HG02973 (cell line): ENCODE data around the gene NFASC.

Experiments used
- ATAC-seq: cut with Tn5 transposase; IDR thresholded peaks from one replicate; pipeline ENCODE4 v1.9.1; 2021; ENCODE audit warnings: moderate library complexity; ENCODE audit not compliant: unreplicated experiment

Gene NFASC

DNA sequence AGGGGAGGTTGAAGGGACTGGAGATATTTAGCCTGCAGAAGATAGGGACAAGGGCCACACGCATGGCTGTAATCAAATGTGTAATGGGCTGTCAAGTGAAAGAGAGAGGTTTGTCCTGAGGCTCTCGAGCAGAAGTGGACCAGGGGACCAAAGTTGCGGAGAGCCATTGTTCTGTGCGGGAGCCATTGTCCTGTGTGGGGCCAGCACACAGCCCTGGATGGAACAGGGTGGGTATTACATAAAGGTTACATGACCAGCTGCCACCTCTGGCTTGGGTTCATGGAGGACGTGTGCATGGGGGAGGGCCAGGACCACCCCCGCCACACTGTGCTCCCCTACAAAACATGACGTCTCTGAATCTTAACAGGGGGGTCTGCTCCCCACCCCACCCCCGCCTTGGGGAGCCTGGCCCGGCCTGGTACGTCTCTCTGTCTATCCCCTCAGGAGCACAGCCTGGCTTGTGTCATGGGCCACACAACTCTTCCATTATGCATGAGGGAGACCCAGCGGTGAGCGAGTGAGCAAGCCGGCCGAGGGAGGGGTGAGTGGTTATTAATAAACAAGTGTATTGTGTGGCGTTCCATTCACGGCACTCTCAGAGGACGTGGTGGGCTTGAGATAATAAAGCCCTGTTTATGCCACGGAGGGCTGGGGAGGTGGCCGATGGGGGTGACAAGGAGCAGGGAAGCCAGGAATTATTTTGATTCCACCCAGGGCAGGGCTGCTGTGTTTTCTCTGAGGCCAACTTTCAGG lies at the start of gene NFASC:
NFASC (plus strand) TSS at position 703 of the 753 bp plus-strand sequence. CDS start 73,454 bp downstream, outside the sequence.
- ATAC-seq = no peak

DNA sequence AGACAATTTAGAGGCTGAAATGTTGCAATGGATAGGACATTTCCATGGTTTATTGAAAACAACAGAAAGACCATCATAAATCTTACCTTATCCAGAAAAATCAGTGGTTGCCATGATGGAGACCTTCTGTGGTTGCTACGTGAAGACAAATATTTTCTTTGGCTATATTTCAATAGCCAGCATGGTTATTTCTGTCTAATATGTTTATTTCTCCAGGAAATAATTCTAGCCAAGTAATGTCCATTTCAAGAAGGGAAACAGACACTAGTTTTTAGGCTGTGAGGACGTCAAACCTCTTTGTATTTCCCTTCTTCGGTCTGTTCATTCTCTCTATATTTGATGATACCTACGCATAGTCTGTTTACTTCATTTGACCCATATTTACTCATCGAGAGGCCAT lies 49.2 kb upstream of the NFASC start:
- no peak for ATAC-seq

DNA sequence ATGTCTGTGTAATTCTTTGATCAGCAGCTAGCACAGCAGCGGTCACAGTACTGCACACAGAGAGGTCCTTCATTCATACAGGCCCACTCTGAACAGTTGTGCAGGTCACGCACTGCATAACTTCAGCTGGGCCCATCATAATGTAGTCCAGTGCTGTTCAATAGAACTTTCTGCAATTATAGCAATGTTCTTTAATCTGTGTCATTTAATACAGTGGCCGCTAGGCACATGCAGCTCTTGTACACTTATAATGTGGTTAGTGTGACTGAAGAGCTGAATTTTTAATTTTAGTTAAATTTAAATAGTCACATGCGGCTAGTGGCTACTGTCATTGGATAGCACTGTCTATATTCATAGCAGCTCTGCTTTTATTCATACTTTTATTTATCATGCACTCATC lies 48.7 kb upstream of the NFASC start:
- no peak for ATAC-seq

DNA sequence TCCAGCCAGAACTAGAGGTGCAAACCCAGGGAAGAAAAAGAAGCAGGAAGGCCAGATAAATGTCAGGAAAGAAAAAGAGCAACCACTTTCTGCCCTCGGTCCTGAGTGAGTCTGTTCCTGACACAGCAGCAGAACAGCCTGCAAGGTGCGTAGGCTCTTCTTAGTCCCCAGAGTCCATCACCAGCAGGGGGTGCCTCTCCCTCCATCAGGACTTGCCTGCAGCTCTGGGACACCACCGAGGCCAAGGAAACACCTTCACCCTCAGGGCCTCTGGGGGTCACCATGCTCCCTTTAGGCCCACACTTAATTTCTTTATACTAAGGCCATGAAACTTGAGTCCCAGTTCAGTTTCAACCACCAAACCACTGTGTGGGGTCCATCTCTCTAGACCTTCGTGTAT lies 43.7 kb upstream of the NFASC start:
- ATAC-seq = no peak

DNA sequence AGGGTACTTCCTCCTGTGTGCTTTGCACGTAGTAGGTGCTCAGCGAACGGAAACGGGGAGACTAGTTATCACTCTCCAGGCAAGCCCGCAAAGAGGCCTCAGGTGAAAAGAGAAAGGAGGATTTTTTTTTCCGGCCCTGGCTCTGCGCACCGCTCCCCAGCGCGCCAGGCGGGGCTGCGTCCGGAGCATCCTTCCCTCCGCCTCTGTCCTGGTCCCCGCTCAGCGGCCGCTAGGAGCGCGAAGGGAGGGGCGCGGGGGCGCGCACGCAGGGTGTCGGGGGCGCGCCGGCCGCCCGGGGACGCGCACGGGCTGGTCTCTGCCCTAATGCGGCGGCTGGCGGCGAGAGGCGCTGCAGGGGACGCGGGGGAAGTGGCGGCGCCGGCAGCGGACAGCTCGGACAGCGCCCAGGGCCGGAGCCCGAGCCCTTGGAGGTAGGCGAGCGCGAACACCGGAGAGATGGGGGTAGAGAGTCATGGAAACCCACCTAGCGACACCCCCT lies 42.3 kb upstream of the NFASC start:
- ATAC-seq = no peak

DNA sequence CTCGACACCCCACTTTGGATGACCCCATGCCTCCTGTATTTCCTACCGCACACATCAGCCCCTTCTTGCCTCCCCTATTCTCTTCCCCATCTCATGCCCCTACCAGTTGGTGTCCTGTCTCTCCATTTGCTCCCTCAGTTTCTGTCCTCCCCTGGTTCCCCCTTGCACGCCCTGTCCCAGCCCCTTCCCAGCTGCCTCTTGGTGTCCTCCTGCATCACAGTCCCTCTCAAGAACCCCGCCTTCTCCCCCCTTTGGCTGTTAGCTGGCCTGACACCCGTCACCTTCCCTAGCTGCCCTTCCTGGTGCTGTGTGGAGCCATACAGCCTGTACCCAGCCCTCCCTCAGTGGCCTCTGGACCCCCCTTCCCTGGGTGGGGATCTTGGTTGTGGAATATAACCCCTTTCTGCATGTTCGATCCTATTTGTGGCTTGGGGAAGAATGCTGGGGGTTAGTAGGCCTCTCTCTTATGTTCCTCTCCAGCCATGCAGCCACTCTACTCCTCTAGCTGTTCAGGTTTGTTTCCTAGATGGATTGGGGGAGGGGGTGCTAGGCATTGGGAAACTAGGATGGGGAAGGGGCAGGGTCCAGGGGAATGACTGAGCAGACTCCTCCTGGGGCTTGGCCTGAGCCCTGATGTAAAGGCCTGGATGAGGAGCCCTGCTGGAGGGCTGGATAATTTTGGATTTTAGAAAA lies 41.4 kb upstream of the NFASC start:
- no peak for ATAC-seq

DNA sequence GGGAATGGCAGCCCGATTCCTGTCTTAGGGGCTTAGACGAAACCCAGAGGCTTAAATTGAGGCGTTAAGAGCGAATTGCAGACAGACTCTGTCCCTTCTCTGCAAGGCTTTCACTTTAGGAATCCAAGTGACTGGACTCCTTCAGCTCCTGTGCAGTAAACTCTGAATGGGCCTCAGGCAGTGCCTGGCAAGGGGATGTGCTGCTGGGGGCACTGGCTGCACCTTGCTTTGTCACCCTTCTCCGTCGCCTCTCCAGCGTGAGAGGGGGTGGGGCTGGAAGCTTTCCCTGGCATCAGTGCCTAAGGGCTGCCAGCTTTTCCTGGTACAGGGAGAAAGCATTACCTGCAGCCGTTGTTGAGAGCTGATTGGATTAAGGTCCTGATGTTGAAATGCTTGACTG lies 39.9 kb upstream of the NFASC start:
- no peak for ATAC-seq

DNA sequence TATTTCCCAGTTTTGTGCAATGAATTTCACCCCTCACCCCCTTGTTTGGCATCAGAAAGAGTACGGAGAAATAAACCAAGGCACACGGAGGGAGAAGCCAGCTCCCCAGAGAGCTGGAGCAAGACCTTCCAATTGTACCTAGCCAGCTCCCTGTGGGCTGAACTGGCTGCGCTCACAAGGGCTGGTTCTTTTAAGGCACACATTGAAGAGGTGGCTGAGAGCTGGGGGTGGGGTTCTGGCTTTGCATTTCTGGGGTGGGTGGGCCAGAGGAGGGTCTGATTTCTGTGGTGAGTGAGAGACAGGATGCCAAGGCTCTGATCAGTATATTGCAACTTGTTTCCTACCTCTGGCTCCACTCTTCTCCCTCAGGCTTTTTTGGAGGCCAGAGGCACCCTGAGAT lies 39.5 kb upstream of the NFASC start:
- ATAC-seq = no peak

DNA sequence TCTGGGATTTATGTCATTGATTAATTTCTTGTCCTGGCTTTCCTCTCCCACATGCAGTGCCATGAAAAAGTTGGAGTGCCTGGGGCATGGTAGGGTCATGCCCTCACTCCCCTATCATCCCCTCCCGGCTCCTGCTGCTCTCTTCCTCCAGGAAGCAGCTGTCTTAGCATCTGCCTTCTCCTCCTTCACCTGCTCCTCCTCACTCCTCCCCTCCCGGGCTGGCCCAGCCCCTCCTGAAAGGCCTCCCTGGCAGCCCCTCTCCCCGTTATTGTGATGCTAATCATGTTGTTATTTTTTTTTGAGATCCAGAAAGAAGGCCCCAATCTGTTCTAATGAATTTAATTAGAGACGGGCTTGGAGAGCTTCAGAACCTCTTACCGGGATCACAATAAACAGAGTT lies 36.3 kb upstream of the NFASC start:
- no peak for ATAC-seq

DNA sequence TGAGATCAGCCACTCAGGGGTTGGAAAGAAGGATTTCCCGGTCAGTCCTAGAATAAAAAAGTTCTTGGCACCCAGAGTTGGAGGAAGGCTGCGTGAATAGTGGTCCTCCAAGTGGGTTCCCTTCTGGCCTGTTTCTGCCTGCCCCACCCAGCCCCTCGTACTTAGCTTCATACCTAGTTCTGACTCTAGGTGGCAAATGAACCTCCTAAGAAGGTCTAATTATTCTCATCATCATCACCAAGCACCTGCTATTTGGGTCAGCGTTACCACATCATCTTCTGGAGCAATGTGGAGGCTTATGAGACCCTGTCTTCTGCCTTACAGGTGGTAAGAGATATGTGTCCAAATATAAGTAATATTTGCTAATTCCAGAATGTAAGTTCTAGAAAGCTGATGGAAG lies 35.9 kb upstream of the NFASC start:
- no peak for ATAC-seq

DNA sequence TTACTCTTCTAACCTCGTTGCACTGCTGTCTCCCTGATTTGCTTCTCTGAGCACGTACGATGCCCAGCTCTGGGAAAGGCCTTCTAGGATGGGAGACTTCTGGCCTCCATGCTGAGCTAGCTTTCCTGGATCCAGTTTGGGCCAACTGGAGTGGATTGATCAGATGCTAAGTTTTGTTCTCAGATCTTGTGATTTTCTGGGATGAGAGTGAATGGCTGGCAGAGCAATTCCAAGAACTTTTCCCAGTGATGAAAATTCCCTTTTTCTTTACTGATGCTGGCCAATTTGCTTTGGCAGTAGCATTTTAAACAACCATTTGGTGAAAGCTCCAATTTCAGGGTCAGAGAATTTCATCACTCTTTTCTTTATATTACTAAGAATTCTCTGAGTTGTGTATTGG lies 34.9 kb upstream of the NFASC start:
- ATAC-seq = no peak

DNA sequence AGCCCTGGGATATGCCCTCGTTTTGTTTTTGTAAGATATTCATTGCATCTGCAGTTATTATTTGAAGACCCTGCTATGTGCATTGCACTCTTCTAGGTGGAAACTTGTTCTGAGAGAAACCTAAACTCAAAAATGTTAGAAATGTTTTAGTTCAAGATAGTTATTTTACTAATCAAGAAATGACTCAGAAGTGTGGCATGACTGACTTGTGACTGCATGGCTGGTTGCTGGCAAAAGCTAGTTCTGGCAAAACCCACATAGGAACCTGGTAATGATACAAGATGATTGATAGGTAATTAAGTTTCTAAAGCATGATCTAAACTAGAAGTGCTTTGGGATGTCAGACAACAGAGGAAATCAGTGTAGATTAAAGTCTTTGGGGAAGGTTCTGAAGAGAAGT lies 33.8 kb upstream of the NFASC start:
- ATAC-seq = no peak

DNA sequence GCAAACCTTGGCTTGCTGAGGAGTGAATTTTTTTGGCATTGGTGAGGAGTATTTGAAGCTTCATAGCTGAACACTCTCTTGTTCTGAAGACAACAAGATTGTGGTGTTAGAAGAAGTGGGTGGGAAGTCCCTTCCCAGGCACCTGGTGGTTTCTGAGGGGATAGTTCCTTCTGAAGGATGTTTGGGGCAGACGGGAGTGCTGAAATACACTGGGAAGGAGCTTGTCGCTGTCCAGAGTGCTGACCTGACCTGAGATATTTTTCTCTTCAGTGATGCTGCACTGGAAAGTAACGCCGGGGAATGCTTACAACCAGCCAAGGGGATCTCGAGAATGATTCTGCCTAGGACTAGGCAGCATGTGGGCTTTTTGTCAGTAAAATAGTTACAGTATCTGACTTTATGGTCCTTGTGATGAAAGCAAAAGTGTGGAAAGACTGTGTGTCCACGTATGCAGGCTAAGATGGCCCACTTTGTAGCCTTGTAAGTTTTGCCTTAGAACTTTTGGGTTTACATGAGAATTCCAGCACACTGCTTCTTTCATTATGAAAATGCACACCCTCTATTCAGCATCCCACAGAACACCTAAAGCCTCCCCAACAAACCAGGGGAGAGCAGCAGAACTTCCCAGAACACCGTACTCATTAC lies 33.1 kb upstream of the NFASC start:
- no peak for ATAC-seq

DNA sequence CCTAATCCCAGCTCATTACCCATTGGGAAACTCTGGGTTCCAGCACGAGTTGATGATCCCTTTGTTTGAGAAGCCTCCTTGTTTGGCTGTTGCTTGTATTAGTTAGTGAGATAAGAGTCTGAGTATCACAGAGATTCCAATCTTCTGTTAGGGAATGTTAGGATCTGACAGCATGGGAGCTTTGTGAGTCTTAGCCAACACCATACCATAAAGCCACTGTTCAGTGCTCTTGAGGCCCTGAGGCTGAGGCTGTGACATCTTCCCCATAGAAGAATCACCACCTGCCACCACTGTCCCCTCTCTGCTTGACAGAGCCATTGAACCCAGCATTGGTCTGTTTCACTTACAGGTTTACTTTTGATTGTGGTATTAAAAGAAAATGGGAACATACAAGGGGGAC lies 29.3 kb upstream of the NFASC start:
- ATAC-seq = no peak

DNA sequence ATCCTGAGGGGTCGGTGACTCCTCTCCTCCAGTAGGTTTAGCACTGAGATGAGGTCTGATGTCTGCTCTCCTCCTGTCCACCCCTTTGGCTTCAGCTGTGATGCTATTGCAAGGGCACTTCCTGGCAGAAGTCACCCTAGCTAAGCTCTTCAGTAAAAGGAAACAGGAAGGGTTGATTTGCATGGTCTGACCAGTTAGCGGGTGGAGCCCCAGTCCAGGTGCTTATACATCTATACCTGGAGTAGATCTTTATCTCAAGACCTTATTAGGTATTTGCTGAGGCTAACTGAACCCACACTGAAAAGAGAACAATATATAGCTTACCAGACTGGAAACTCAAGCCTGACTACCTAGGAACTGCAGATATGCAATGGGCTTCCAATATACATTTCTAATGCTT lies 28.9 kb upstream of the NFASC start:
- no peak for ATAC-seq

DNA sequence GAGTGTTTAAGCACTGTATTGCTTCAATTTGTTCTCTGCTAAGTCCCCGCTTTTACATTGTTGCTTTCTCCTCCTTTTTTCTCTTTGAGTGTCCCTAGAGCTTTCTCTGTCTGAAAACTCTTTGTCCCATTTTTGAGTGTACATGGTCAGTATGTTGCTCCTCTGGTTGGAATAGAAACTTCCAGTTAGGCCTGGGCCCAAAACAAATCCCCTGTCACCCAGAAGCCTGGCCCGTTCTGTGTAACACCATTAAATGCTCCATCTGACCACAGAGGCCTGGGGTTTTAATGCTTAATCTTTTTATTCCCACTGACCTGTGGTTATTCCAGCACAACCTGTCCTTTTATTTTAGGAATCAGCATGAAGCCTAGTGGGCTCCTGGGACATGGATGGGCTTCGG lies 28.3 kb upstream of the NFASC start:
- no peak for ATAC-seq

DNA sequence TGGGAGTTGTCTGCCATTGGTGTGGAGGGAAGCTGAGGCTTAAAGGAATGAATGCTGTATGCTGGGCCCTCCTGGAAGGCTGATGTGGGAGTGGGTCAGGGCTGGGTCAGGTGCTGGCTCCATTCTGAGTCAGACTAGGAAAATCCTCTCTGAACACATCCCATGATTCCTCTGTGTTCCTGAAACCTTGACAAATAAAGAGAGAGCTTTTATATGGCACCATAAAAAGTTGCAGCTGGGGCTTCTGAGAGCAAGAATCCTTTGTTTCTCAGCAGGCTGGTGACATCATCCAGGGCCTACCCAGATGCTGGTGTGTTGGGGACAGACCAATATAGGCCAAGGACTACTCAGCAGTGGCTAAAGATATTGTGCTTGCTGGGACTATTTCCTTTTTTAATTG lies 27.8 kb upstream of the NFASC start:
- ATAC-seq = no peak

DNA sequence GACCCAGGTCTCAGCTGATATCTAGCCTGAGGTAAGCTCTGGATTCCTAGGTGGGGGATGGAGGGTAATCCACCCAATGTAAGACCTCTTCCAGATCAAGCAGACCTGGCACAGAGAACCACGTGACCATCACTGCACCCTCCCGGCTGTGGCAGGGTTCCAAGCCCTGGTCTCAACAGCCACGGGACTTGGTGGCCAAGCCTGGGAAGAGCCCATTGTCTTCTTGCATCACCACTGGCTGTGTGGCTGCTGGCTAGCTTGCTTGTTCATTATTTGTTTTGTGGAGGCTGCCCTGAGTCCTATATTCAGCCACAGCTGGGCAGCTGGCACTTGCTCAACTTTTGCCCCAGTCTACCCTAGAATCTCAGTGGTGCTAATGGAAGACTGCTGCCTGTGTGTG lies 24.1 kb upstream of the NFASC start:
- no peak for ATAC-seq

DNA sequence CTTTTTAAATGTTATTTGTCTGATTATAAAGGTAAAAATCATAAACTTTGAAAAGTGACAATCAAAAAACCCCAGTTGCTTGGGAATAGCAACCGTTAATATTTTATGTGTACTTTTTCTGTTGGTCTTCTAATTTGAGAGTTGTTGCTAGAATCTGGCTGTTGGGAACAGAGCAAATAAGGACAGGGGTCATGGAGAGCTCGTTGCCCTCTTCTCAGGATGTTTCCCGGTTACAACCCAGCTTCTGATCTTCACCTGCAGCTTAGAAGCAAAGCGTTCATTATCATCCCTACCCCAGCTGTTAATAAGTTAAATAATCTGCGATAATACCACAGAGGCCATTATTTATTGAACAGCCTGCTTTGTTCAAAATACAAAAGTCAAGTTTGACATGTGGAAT lies 22.1 kb upstream of the NFASC start:
- no peak for ATAC-seq

DNA sequence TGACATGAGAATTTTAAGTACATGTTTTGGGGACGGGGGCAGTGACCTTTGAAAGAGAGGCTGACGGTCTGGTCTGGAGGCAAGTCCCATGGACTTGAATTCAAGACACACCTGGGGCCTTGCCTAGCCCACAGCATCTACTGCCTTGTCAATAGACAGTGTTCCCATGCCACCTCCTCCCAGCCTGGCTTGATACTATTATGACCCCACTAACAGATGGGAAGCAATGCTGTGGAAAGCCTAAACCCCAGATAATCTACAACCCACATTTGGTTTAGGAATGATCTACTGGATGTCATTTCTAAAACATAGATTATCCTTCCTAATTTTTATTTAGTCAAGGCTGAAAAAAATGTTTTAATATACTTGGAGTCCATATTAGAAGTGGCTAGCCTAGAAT lies 17.8 kb upstream of the NFASC start:
- no peak for ATAC-seq

DNA sequence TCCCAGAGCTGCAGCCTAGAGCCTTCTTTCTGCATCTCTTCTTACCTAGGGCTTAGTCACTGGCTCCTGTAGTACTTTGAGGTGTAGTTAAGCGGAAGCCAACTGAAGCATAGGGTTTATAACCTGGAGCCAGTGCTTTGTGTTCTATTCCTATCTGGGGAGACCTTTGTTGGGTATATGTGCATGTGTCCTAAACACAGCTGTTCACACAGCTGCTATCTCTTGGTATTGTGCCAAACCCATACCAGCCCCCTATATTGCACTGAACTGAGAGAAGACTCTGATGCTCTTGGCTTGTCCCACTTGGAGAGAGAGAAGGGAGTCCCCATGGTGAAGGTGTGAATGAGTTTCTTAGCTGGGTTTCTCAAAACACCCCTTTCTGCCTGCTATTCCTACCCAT lies 17.2 kb upstream of the NFASC start:
- ATAC-seq = no peak

DNA sequence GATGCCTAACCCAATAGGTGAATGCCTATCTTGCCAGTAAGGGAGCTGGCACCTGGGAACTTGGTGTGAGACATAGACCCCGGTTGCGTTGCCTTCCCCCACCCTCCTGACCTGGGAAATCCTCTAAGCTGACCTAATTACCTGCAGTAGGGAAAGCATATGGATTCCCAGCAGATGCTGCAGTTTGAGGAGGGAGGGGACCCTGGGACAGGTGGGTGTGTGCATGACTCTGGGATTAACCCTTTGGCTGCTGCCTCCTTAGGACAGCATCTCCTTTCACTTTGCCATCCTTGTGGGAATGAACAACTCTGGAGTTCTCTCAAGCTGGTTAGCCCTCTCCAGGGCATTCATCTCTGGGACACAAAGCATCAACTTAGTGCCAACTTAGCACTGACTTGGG lies 16.4 kb upstream of the NFASC start:
- no peak for ATAC-seq
